Measurements from ENCODE around the gene VDAC1. TPM values are rescaled to one million over a fixed set of nuclear protein-coding genes. Genes with fewer than 3 reads are reported as not detected.

VDAC1 gene
- total and polyA plus RNA-seq, 4 donors = 72.2 to 126 (median 96.4) TPM

DNA sequence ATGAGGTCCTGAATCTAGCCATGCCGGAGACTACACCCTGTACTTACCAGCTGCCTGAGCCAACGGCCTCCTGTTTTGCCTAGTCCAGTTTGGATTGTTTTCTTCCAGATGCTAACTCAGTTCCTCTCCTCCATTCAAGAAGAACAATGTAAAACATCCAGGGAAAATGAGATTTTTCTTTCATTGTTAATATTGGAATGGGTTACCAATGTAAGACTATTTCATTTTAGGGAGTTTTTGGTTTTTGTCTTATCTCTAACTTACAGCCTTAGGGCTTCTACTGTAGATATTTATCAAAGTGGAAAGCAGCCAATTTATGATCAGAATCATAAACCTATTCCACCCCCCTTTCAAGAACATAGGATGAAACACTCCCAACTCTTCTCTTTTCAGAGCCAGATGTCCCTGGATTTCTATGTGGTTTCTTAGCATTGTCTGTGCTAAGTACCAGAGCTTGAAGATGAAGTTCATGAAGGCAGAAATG is 3.5 kb upstream of the VDAC1 start:
- no peaks in the 10 kb centered on the region for H3K4me1 ChIP-seq (ENCODE audit: control insufficient read depth in 1 of 2, insufficient read depth in 2 of 2, low read length in 2 of 2)
- H3K9me3 ChIP-seq (ENCODE audit: control insufficient read depth, low read length) = no peaks in the 10 kb centered on the region
- no peaks in the 10 kb centered on the region for H3K36me3 ChIP-seq (ENCODE audit: control insufficient read depth in 1 of 2, insufficient read depth in 2 of 2, low read length in 1 of 2)
- H3K27ac ChIP-seq (ENCODE audit: low read depth in 1 of 2, low read length in 2 of 2) = no peak overlapping the region
- DNase-seq = no peak
- intact Hi-C loops (cut with DNase I) = no loop called here
- no peaks in the 10 kb centered on the region for H3K27me3 ChIP-seq (ENCODE audit: control insufficient read depth in 1 of 2, insufficient read depth in 2 of 2, low read length in 1 of 2)
- no peak for ATAC-seq (ENCODE audit: low FRiP score)
- WGBS, 2 donors = 41 to 59% methylated on average over 2 of the region's 2 CpGs
- H3K4me3 ChIP-seq (ENCODE audit: low read length in 2 of 2) = no peak overlapping the region

GRCh38 chr5:134007581-134008265 is 2.9 kb upstream of the VDAC1 start:
- intact Hi-C loops (cut with DNase I) = no loop called here
- no peak overlapping the region for H3K27ac ChIP-seq (ENCODE audit: low read depth in 1 of 2, low read length in 2 of 2)
- 71 to 75% methylated on average over 14 of the region's 14 CpGs for WGBS, 2 donors

GRCh38 chr5:134006115-134006514 is 1.3 kb upstream of the VDAC1 start:
- intact Hi-C loops (cut with DNase I) = no loop called here
- H3K9me3 ChIP-seq (ENCODE audit: control insufficient read depth, low read length) = no peaks in the 10 kb centered on the region
- H3K27ac ChIP-seq (ENCODE audit: low read depth in 1 of 2, low read length in 2 of 2) = peak overlapping the region; percentile 70 to 86
- no peaks in the 10 kb centered on the region for H3K27me3 ChIP-seq (ENCODE audit: control insufficient read depth in 1 of 2, insufficient read depth in 2 of 2, low read length in 1 of 2)
- H3K4me1 ChIP-seq (ENCODE audit: control insufficient read depth in 1 of 2, insufficient read depth in 2 of 2, low read length in 2 of 2) = no peaks in the 10 kb centered on the region
- DNase-seq (no peak), ATAC-seq (ENCODE audit: low FRiP score) (no peak)
- WGBS, 2 donors = 87 to 88% methylated on average over 13 of the region's 13 CpGs
- no peak overlapping the region for H3K4me3 ChIP-seq (ENCODE audit: low read length in 2 of 2)
- H3K36me3 ChIP-seq (ENCODE audit: control insufficient read depth in 1 of 2, insufficient read depth in 2 of 2, low read length in 1 of 2) = no peaks in the 10 kb centered on the region

More at GRCh38 chr5:134007581-134008265, 2.9 kb upstream of the VDAC1 start:
- no peaks in the 10 kb centered on the region for H3K36me3 ChIP-seq (ENCODE audit: control insufficient read depth in 1 of 2, insufficient read depth in 2 of 2, low read length in 1 of 2)
- ATAC-seq (ENCODE audit: low FRiP score) = no peak
- no peaks in the 10 kb centered on the region for H3K4me1 ChIP-seq (ENCODE audit: control insufficient read depth in 1 of 2, insufficient read depth in 2 of 2, low read length in 2 of 2)
- no peaks in the 10 kb centered on the region for H3K9me3 ChIP-seq (ENCODE audit: control insufficient read depth, low read length)
- DNase-seq = no peak
- no peaks in the 10 kb centered on the region for H3K27me3 ChIP-seq (ENCODE audit: control insufficient read depth in 1 of 2, insufficient read depth in 2 of 2, low read length in 1 of 2)
- H3K4me3 ChIP-seq (ENCODE audit: low read length in 2 of 2) = no peak overlapping the region

- H3K4me1 ChIP-seq (ENCODE audit: control insufficient read depth in 1 of 2, insufficient read depth in 2 of 2, low read length in 2 of 2) = no peaks in the 10 kb centered on the region
- peak overlapping the region; percentile 86 to 98 for H3K27ac ChIP-seq (ENCODE audit: low read depth in 1 of 2, low read length in 2 of 2)
- H3K9me3 ChIP-seq (ENCODE audit: control insufficient read depth, low read length) = no peaks in the 10 kb centered on the region
- ATAC-seq (ENCODE audit: low FRiP score) (peak; percentile 55), DNase-seq (peak; percentile 64 to 84)
- H3K36me3 ChIP-seq (ENCODE audit: control insufficient read depth in 1 of 2, insufficient read depth in 2 of 2, low read length in 1 of 2) = no peaks in the 10 kb centered on the region
- 11% methylated on average over 40 of the region's 40 CpGs for WGBS, 2 donors
- intact Hi-C loops (cut with DNase I) = no loop called here
- no peaks in the 10 kb centered on the region for H3K27me3 ChIP-seq (ENCODE audit: control insufficient read depth in 1 of 2, insufficient read depth in 2 of 2, low read length in 1 of 2)
- H3K4me3 ChIP-seq (ENCODE audit: low read length in 2 of 2) = peak overlapping the region; percentile 68 to 92
Measured at GRCh38 chr5:134005417-134006061, 764 bp upstream of the VDAC1 start.

GRCh38 chr5:134003817-134004625 is 754 bp downstream of the VDAC1 start:
- WGBS, 2 donors = 0 to 1% methylated on average over 77 to 90 of the region's 90 CpGs
- no peaks in the 10 kb centered on the region for H3K9me3 ChIP-seq (ENCODE audit: control insufficient read depth, low read length)
- H3K27me3 ChIP-seq (ENCODE audit: control insufficient read depth in 1 of 2, insufficient read depth in 2 of 2, low read length in 1 of 2) = no peaks in the 10 kb centered on the region
- peaks cover 0 to 5% of the 10 kb centered on the region in 2 donors for H3K4me1 ChIP-seq (ENCODE audit: control insufficient read depth in 1 of 2, insufficient read depth in 2 of 2, low read length in 2 of 2)
- H3K36me3 ChIP-seq (ENCODE audit: control insufficient read depth in 1 of 2, insufficient read depth in 2 of 2, low read length in 1 of 2) = no peaks in the 10 kb centered on the region
- H3K4me3 ChIP-seq (ENCODE audit: low read length in 2 of 2) = peak overlapping the region; percentile 68 to 92
- peak; percentile 59 for ATAC-seq (ENCODE audit: low FRiP score)
- DNase-seq = peak; percentile 82 to 92
- H3K27ac ChIP-seq (ENCODE audit: low read depth in 1 of 2, low read length in 2 of 2) = peak overlapping the region; percentile 95 to 98
- intact Hi-C loops (cut with DNase I) = loop anchor here in 1 of 2 donors (1.0 kb wide), 1 partner anchor 36 kb away; the partner anchor contains the start of gene C5orf15

DNA sequence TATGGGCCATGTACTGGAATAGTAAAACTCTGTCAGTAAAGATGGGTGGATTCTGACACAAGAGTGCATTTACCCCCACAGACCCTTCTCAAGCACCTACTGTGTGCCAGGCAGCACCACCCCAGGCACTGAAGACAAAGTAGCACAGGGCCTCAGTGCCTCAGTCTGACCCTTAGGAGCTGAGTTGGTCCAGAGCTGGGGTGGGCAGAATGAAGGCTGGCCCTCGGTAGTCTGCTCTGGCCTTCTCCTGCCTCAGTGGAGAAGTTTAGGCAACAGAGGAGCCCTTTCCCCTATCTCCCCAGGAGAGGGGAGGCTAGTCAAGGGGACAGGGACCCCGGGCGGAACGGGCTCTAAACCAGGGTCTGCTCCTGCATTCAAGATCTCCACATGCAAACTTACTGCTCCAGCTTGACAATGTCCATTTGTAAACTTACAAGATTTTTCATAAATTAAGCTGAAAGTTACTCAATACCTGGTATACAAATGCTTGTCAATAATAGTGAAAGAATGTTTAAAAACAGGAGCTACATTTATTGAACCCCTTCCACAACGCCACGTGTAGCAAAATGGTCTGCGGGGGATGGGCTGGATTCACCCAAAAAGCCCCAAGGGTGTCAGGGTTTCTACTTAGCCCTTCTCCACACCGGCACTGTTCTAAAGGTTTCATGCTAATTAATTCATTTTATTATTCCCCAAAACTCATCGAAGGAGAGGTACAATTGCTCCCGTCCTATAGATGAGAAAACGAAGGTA is 1.5 kb downstream of the VDAC1 start:
- peaks cover 0 to 5% of the 10 kb centered on the region in 2 donors for H3K4me1 ChIP-seq (ENCODE audit: control insufficient read depth in 1 of 2, insufficient read depth in 2 of 2, low read length in 2 of 2)
- no peak for DNase-seq
- 15 to 19% methylated on average over 11 of the region's 11 CpGs for WGBS, 2 donors

DNA sequence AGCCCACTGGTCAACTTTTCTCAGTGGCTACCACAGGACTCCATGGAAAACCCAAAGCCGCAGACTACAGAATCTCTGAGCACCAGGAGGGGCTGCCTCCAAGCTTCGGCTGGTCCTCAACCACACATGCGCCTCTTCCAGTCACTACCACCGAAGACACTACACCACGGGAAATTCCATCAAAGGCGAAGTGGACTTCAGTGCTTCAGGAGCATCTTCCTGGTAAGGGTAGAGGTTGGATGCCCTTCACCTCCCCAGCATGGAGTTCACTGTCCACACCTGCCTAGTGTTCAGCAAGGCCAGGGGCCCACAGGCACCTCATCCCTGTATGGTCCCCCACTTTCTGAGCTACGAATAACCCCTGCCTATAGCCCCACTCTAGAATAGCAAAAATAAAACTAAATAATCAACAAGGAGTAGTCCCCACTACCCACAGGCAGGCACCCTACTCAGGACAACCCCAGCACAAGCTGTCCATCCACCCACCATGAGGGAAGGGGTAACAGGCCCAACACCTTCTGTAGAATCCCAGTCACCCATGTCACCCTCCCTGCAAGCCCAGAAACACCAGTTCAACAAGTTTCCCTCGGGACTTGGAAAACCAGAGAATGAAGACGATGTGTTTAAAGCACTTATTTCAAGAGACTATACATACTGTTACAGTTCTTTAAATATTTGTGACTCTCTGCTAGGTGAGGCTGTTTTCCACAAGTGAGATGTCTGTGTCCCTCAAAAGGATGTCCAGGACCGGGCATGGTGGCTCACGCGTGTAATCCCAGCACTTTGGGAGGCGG is 2.6 kb downstream of the VDAC1 start:
- Histone ChIP-seq H3K4me3 (ENCODE audit: low read length in 2 of 2) (no peak overlapping the region), H3K27me3 (ENCODE audit: control insufficient read depth in 1 of 2, insufficient read depth in 2 of 2, low read length in 1 of 2) (no peaks in the 10 kb centered on the region), H3K4me1 (ENCODE audit: control insufficient read depth in 1 of 2, insufficient read depth in 2 of 2, low read length in 2 of 2) (peaks cover 0 to 5% of the 10 kb centered on the region in 2 donors), H3K27ac (ENCODE audit: low read depth in 1 of 2, low read length in 2 of 2) (no peak overlapping the region), H3K36me3 (ENCODE audit: control insufficient read depth in 1 of 2, insufficient read depth in 2 of 2, low read length in 1 of 2) (no peaks in the 10 kb centered on the region), H3K9me3 (ENCODE audit: control insufficient read depth, low read length) (no peaks in the 10 kb centered on the region)
- ATAC-seq (ENCODE audit: low FRiP score) (no peak), DNase-seq (no peak)
- intact Hi-C loops (cut with DNase I) = no loop called here
- 93% methylated on average over 13 of the region's 13 CpGs for WGBS, 2 donors

More for the DNA sequence above, 1.5 kb downstream of the VDAC1 start:
- Histone ChIP-seq H3K27me3 (ENCODE audit: control insufficient read depth in 1 of 2, insufficient read depth in 2 of 2, low read length in 1 of 2) (no peaks in the 10 kb centered on the region), H3K36me3 (ENCODE audit: control insufficient read depth in 1 of 2, insufficient read depth in 2 of 2, low read length in 1 of 2) (no peaks in the 10 kb centered on the region), H3K4me3 (ENCODE audit: low read length in 2 of 2) (peak overlapping the region; percentile 68 to 92), H3K27ac (ENCODE audit: low read depth in 1 of 2, low read length in 2 of 2) (peak overlapping the region in 1 of 2 donors; percentile 95), H3K9me3 (ENCODE audit: control insufficient read depth, low read length) (no peaks in the 10 kb centered on the region)
- intact Hi-C loops (cut with DNase I) = no loop called here
- ATAC-seq (ENCODE audit: low FRiP score) = no peak

Measured in aorta (tissue), 5 donors.